ENCODE data around the gene SMIM38. TPM values are rescaled to one million over a fixed set of nuclear protein-coding genes. Genes with fewer than 3 reads are reported as not detected.

Gene SMIM38
- total and polyA plus RNA-seq, 2 donors from 2014 or later, result 0.19 to 0.63 TPM

- no peak for TF ChIP-seq CTCF (IDR thresholded peaks at IDR 0.05; ENCODE audit: borderline replicate concordance, extremely low read depth, insufficient read depth)
Observed at GRCh38 chr11:69199583-69200315, 44.0 kb downstream of the SMIM38 start.

GRCh38 chr11:69200331-69201065 lies 44.8 kb downstream of the SMIM38 start:
- DNase-seq (peak in 4 of 5 donors; percentile 81 to 92 (median 88)), FAIRE-seq (no peak)
- Histone ChIP-seq H3K4me3 (ENCODE audit: low read length in 3 of 3) (no peak overlapping the region), H3K36me3 (ENCODE audit: control insufficient read depth in 2 of 3, insufficient read depth in 3 of 3, low read length in 3 of 3) (no peaks in the 10 kb centered on the region), H3K4me1 (ENCODE audit: control insufficient read depth in 2 of 3, insufficient read depth in 2 of 3, low read depth in 1 of 3, low read length in 3 of 3) (no peaks in the 10 kb centered on the region), H3K9ac (ENCODE audit: low read length in 3 of 3) (no peak overlapping the region), H3K27me3 (ENCODE audit: control insufficient read depth, insufficient read depth, low read length) (no peaks in the 10 kb centered on the region), H3K9me3 (ENCODE audit: control insufficient read depth in 2 of 3, insufficient read depth in 1 of 3, low read length in 3 of 3) (no peaks in the 10 kb centered on the region), H3K27ac (ENCODE audit: low read depth in 2 of 2, low read length in 2 of 2) (no peak overlapping the region)
- intact Hi-C loops (cut with DNase I), result no loop called here
- TF ChIP-seq CTCF (IDR thresholded peaks at IDR 0.05; ENCODE audit: borderline replicate concordance, extremely low read depth, insufficient read depth), result no peak

More at GRCh38 chr11:69199583-69200315, 44.0 kb downstream of the SMIM38 start:
- no peak overlapping the region for H3K27ac ChIP-seq (ENCODE audit: low read depth in 2 of 2, low read length in 2 of 2)
- H3K9ac ChIP-seq (ENCODE audit: low read length in 3 of 3), result no peak overlapping the region
- H3K27me3 ChIP-seq (ENCODE audit: control insufficient read depth, insufficient read depth, low read length), result no peaks in the 10 kb centered on the region
- DNase-seq (peak in 3 of 5 donors; percentile 42 to 56 (median 45)), FAIRE-seq (no peak)
- no peaks in the 10 kb centered on the region for H3K4me1 ChIP-seq (ENCODE audit: control insufficient read depth in 2 of 3, insufficient read depth in 2 of 3, low read depth in 1 of 3, low read length in 3 of 3)
- intact Hi-C loops (cut with DNase I), result no loop called here
- H3K9me3 ChIP-seq (ENCODE audit: control insufficient read depth in 2 of 3, insufficient read depth in 1 of 3, low read length in 3 of 3), result no peaks in the 10 kb centered on the region
- no peak overlapping the region for H3K4me3 ChIP-seq (ENCODE audit: low read length in 3 of 3)
- H3K36me3 ChIP-seq (ENCODE audit: control insufficient read depth in 2 of 3, insufficient read depth in 3 of 3, low read length in 3 of 3), result no peaks in the 10 kb centered on the region

GRCh38 chr11:69201066-69201365 lies 45.3 kb downstream of the SMIM38 start:
- Histone ChIP-seq H3K4me1 (ENCODE audit: control insufficient read depth in 2 of 3, insufficient read depth in 2 of 3, low read depth in 1 of 3, low read length in 3 of 3) (no peaks in the 10 kb centered on the region), H3K9ac (ENCODE audit: low read length in 3 of 3) (no peak overlapping the region), H3K27me3 (ENCODE audit: control insufficient read depth, insufficient read depth, low read length) (no peaks in the 10 kb centered on the region), H3K36me3 (ENCODE audit: control insufficient read depth in 2 of 3, insufficient read depth in 3 of 3, low read length in 3 of 3) (no peaks in the 10 kb centered on the region), H3K9me3 (ENCODE audit: control insufficient read depth in 2 of 3, insufficient read depth in 1 of 3, low read length in 3 of 3) (no peaks in the 10 kb centered on the region), H3K4me3 (ENCODE audit: low read length in 3 of 3) (no peak overlapping the region), H3K27ac (ENCODE audit: low read depth in 2 of 2, low read length in 2 of 2) (no peak overlapping the region)
- no peak for FAIRE-seq
- TF ChIP-seq CTCF (IDR thresholded peaks at IDR 0.05; ENCODE audit: borderline replicate concordance, extremely low read depth, insufficient read depth), result no peak
- DNase-seq, result no peak
- intact Hi-C loops (cut with DNase I), result no loop called here

Measured in kidney (tissue), 14 donors.